ENCODE results near the gene SMLR1.

SMLR1 gene

DNA sequence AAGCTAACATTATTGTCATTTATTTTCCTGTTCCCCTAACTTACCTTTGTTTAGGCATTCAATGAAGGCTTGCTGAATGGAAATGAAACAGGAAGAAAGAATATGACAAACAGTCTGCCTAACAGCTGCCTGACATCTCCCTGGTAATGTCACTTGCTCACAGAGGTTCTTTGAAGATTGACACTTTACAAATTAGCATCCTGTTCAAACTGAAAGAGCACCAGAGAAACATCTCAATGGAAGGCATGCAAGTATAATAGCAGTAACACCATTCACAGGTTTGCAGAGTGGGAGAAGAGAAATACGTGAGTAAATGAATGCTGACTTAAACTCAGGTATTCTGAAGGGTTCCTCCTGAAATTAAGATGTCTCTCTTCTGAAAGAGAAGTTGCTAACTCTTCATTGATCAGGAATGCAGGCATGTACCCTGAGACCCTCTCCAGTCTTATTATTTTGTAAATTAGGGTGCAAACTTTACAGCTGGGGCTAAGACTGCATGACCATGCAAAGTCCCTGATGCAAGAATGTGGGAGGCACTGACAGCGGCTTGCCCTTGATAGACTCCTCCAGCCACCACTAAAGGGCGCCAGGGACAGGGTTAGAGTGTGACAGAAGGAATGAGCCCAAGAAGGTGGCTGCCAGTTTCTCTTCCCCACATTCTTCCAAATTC lies 1.3 kb upstream of the SMLR1 start:
- no peak for DNase-seq

DNA sequence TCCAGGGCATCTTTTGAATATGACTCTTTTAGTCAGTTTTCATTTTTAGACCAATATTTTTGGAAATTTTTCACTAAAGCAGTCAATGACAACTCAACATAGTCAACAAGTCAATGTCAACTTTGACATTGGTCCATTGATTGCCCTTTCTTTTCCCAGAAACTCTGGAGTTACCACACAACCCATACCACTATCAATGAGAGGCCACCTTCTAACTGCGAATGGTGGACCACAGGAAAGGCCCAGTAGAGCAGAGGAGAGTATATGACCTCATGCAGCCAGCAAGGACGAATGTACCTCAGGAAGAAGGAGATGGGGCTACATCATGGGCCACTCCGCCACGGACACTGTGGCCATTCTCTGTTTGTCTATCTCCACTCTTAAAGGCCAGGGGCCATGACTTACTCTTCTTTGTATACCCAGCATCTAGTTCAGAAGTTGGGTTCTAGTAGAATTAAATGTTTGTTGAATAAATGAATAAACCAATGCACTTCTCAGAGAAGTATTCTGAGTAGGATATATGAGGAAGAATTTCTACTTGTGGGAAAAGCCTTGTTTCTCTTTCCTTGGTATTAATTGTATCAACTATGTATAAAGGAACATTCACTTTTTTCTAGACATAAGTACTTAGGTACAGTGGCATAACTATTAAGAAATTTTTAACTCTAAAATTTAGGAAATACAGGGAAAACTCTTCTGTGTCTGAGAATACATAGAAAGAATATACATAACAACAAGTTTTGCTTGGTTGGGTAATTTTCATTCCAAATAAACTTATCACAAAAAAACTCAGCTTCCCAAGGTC lies 562 bp upstream of the SMLR1 start:
- DNase-seq, result no peak

DNA sequence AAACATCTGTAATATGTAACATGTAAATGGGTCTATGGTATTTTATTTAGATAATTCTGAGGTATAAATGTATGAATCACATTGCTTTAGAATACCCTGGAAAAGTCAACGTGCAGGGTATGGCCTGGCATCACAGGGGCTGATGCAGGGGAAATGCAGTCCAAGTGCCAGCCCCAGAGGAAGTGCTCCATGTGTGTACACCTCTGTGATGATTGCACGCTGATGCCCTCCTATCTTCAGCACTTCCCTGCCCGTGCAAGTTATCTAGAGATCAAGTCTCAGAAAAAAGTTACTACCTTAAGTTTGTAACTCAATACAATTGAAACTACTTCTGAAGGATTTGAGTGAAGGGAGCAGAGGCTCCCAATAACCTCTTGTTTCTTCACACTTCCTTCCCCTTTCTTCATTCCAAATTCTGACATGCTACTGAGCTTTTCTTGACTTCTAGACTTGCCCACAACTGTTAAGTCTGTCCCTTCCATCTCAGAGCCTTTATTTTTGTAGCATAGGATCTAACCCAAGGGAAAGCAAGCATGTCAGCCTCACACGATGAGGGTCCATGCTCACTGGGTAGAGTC lies 2.2 kb downstream of the SMLR1 start:
- no peak for DNase-seq

DNA sequence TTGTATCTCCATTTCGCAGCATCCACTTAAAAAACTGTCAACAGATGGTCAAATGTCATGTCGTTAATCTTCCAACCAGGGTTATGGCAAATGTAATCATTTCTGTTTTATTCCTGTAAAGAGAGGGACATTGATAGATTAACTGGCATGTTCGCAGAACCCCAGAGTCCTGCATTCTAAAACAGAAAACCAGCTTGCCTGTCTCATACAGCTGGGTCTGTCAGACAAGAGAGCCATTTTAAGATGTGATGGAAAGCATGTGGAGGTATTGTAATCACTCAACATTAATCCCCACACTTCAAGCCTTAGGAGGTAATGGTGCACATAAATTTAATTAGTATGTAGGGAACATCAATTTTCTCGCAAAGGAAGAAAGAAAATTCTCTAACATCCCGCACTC lies 4.4 kb downstream of the SMLR1 start:
- DNase-seq, result no peak

DNA sequence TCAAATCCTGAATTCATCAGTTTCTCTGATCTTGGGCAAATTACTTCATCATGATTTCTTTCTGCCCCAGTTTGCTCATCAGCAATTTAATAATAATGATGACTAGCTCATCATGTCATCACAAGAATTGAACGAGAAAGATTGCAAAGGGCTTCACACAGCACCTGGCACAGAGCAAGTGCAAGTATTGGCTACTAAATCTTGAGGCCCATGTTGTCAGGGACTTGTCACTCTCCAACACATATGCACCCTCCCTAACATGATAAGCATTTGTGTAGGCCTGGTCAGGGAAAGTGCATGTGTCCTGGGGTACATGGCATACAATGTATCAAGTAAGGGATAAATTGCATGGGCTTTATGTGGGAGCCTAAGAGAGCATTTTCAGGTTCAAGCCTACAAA lies 6.4 kb downstream of the SMLR1 start:
- DNase-seq, result no peak

DNA sequence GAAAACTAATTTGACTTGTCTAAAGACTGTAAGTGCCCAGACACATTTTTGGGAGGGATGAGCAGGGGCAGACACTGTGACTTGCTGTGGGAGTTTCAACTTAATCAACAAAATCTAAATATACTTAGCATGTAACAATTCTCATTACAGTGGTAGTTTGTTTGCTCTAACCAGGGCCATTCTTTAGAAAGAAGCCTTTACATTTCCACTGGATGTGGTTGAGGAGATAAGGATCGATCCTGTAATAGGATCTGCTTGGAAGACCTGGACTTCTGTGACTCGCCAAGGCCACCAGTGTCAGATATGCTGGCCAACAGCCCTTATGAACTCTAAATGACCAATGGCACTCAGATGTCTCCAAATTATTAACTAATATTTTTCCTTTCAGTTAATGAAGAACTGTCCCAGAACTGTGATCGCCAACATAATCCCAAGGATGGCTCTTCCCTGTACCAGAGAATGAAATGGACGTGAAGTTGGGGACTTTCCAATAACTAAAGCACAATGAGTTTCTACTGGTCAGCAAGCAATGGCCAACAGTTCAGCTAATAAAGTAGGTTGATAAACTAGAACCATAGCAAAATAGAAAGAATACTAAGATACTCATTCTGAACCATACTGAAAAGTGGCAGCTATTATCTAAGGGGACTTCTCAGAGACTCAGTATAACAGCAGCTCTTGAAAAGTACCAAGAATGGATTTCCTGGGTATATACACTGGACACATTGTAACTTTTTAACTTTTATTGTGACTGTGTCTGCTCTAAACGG lies 7.5 kb downstream of the SMLR1 start:
- no peak for DNase-seq

DNA sequence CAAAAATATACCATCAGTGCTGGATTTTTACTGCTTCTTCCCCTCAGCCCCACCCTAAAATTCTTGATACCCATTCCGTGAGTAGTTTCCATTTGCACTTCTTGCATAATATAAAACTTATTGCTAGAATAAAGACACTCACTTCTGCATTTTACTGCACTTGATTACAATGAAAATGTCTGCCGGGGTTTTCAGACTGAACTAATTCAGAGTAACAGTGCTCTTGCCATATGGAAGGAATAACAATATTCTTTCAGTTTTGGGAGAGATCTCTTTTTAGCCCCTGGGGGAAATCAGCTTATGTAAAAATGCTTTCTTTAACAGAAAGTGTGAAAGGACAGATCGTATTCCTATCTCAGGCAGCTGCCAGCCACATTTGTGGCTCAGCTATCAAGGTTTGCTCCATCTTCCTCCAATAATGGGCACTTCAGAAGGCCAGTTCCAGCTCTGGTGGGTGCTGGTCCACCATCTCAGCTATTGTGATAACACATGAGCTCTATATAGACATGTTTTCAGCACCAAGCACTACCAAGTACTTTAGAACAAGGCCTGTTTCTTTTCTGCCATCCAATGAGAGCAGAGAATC lies 8.9 kb downstream of the SMLR1 start:
- no peak for DNase-seq

DNA sequence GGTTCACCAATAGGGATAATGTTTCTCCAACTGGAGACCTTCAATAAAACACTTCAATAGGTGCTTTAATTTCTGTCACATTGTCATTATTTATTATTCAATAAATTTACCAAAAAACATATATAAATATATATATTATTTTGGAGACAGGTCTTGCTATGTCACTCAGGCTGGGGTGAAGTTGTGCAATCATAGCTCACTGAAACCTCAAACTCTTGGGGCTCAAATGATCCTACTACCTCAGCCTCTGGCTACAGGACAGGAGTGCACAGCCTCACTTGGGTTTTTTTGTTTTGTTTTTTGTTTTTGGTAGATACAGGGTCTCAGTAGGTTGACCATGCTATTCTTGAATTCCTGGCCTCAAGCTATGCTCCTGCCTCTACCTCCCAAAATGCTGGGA lies 9.9 kb downstream of the SMLR1 start:
- DNase-seq, result no peak

DNA sequence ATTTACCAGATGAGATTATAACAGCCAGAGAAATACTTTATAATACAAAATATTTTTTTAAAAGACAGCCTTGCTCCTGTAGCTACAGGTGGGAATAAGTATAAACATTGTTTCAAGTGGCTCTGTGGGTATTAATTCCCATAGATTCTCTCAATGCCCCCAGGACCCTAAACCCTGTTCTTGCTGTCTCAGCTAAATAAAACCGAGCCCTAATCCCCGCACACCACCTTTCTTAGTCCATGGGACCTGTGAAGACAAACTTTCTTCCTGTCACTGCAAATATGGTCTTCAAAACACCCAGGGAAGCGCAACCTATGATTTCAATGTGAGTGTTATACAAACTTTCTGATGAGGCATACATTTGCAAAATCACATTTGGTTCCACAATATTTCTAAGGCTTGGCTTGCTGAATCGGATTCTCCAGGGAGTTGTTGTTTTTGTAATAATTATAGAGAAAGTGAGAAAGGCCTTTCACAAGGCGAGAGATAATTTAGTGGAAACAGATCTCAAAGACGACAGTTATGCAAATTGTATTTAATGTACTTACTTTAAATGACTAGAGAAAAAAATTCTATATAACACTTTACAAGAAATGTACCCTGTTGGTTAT lies 11.1 kb downstream of the SMLR1 start:
- no peak for DNase-seq

DNA sequence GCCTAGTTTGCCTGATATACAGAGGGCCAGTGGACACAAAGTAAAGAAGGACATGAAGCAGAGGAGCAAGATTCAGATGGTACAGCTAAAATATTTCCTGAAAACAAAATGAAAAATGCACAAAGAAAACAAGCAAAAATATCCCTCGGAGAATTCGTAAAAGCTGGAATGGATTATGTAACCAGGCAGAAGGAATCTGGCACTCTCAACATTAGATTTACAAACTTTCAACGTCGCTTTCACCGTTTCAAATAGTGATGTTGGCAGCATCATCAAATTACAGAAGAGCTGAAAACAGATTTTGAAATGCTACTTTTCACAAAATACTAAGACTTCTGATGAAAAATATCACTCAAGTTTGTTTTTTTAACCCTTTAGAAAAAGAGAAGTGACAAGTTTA lies 11.7 kb downstream of the SMLR1 start:
- DNase-seq, result no peak

DNA sequence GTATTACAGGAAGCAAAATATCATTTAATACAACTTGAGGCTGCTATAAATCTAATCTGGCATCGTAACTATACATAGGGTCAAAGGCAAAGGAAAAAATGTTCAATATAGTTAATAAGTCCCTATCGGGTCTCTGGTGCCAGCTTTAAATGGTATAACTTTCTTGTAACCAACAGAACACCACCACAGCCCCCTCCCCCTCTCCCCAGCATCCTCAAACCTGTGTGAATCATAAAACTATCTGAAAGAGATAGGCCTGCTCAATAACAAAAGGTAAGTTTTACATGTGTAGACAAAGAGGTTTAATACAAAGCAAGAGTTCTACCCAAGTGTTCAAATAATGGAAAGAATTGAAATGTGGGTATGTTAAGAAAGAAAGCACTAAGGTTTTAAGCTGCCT lies 12.2 kb downstream of the SMLR1 start:
- DNase-seq, result no peak

DNA sequence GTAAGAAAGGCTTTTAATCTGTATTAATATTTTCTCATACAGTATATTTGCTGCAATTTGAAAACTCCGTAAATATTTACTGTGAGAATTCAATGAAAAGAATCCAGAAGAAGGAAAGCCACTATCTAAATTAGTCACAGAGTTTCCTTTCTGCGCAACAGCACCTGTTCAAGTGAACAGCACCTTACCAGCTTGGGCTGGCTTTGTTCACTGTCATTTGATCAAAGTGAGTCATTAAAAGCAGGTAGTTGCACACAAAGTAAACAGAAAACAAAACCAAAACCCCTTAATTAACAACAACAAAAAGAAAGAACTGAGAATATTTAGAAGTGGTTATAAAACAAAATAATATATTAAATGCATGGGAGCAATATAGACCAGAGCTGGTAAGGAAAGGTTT lies 12.8 kb downstream of the SMLR1 start:
- DNase-seq, result no peak

DNA sequence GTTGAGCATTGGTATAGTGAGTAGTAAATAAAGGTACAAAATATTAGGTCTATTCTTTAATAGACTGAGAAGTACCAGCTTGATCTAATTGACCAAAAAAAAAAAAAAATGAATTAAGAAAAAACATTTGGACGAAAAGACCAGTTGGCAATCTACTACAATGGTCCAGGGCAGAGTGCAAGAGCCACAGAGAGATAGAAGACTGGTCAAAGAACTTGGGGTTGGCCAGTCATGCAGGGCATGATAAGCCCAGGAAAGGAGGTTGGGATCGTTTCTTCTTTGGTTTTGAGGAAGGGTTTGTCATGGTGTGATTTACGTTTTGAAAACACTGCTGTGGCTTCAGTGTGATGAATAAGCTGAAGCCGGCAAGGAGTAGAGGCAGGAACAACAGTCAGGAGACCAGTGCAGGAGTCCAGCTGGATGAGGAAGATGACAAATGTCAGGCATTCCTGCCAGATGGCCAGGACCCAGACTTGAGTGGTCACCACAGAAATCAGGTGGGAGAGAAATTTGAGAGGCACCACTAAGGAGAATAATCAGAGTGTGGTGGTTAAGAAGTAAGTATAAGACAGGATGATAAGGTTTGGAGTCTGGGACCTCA lies 14.0 kb downstream of the SMLR1 start:
- no peak for DNase-seq

DNA sequence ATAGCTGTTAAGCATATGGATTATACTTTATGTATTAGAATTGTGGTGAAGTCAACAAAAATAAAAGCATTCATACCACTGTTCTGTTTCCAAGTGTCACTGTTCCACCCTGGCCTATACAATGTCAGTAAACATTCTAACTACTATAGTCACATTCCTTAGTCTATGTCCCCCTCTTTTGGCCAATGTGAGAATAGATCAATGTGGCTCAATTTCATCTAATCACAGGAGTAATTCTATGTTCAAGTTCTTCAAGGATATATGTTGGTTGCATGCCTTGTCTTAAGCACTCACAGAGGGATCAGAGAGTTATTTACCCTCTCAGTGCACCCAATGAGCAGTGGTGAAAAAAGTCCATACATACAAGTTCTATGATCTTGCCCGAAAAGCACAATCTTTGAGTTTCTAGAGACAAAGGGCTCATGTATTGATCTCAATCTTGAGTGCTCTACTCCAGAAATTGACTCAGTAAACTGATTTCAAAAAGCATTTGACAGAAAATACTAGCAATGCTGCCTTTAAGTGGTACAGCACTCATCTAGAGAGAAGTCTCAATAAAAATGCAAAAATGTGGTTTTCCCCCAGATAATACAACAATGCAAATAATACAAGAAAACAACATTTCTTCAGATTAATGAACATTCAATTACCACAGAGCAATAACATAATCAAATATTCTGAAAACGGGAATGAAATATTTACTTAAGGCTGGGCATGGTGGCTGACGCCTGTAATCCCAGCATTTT lies 16.5 kb downstream of the SMLR1 start:
- DNase-seq, result no peak

DNA sequence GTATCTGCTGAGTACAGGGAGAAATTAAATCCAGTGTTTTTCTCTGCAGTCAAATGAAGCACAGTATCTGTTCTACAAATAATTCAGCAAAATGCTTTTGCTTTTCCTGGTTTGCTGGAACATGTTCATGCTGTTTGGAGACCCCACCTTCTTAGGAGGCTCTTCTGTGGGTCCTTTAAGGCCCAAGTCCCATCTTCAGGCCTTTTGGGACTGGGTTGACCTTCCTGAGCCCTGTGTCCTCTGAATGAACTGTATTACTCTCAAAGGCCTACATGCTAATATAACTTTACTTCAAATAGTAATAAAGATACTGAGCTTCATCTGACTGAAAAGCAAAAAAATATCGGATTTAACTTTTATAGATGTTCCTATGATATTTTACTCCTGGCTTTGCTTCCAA lies 19.3 kb downstream of the SMLR1 start:
- DNase-seq, result no peak

DNA sequence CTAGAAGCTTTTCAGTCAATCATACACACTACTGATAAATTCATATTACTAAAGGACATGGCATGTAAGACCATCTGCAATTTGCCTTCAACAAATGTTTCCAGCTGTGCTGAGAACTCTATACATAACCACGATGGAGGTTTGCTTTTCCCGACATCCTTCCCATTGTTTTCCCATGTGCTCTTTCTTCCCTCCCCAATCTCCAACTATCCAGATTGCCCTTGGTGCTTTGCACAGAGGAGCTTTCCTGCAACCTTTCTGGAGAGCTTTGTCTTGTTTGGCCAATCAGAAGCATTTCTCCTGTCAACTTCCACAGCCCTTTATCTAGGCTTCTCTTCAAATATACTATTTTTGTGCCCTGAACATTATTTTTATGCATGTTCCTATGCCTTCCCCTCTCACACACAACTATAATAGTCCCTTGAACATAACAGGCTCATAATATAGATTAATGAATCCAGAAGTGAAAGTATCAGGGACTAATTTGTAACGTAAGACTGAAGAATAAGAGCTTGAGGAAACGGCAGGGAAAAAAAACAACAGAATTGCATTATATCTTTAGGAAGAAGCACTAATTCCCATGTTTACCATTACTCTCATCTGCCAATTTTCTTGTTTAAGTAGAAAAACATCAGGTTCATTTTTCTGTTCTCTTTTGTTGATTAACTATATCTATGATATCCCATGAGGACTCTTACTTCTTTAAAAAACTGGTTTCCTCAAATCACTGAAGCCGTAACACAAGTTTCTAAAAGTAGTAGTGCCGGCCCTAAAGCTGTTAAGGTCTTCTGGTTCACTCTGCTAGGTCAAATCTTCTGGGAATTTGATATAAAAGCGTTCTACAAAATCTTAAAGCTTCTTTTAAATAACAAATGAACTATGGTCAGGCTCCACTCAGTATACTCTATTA lies 20.1 kb downstream of the SMLR1 start:
- no peak for DNase-seq

DNA sequence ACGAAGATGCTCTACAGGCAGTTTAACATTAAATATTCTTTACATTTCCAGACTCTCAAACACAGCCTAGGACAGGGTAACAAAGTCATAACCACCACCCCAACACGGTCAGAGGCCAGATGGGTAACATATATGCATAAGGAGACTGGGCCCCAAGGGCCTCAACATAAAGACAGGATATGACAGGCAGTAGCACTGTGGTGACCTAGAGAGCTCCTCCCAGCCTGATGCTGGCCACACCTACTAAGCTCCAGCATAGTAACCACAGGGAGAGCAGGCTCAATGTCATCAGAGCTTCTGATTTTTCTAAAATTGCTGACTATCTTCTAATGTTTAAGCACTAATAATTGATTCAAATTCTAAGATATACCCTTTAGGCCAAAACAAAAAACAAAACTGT lies 21.7 kb downstream of the SMLR1 start:
- DNase-seq, result no peak

DNA sequence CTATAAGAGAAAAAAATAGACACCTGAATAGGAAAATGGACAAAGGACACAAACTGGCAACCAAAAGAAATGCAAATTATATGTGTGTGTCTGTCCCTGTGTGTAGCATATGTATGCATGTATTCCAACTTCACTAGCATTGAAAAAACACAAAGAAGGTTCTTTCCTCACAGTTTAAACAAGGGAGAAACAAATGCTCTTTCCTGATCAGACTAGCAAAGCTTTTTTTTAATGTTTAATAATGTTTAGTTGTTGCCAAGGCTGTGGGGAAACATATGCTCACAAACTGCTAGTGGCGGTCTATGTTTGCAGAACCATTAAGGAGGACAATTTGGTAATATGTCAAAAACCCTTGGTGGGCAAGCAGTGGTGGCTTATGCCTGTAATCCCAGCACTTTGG lies 22.4 kb downstream of the SMLR1 start:
- DNase-seq, result no peak

DNA sequence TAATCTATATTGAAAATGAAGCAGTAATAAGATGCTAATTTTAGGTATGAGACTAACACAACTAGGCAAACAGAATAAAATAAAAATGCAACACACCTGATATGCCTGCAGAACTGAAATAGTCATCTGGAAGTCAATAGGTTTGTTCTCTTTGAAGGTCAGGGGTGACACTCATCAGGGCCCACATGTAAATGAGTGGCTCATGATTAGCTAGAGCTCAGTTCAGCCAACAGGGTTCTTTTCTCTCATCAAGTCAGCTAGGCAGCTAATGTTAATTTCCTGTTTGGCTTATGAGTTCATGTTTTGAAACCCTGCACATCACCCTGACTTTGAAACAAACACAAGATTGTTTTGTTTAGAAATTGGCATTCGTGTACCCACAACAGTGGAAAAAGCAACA lies 23.8 kb downstream of the SMLR1 start:
- DNase-seq, result no peak

DNA sequence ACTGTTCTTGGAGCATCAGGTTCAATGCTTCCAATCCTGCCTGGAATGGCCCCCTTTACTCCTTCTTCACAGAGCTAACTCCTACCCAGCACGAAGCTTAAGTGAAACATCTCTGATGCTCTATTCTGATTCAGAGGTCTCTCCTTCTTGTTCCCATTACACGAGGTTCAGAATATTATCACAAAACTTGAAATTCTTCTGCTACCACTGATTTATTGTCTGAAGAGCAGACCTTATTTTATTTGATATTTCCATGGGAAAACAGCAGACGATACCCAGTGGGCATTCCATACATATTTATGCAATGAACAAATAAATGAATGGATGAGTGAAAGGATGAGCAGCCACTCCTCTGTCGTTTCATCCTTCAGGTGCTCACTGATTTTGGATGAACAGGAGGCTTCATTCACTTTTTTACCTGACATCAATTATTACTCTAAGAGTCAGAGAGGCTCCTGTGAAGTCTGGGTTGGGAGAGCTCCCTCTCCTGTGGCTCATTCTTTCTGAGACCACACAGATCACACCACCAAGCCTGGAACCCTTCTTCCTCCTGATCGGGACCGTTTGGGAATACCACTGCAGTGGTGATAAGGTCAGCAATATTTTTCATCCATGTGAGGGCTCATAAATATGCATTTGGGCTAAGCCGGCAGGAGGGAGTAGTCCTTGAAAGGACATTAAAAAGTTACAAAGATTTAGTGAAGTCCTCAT lies 25.8 kb downstream of the SMLR1 start:
- no peak for DNase-seq

Data from NCI-H187 (cell line).